Renal cortex interstitium (tissue), 15 donors: ENCODE data around the gene KRTAP5-7. TPM values are rescaled to one million over a fixed set of nuclear protein-coding genes. Genes with fewer than 3 reads are reported as not detected.
"Not testable (repeated sequence)": the region's sequence is repeated elsewhere in the genome, so short reads cannot be mapped to it uniquely, and the experiment has no call there.

Experiments used
- DNase-seq, 11 donors: peaks; one replicate each; pipeline ENCODE4 v3.0.0-alpha.2; 2013; ENCODE audit warnings: low read depth in 9 of 11, low spot score in 4 of 11; ENCODE audit errors: extremely low read depth in 1 of 11
- long read RNA-seq, 16 experiments: transcript quantifications; one replicate each; lab custom pipeline, GENCODE V29; 2026
- polyA plus RNA-seq, 3 donors: library from polyadenylated mRNA; unstranded; fragments of 120-200 nt; gene quantifications; one replicate each; pipeline ENCODE4 v1.2.1, GENCODE V29; 2013; ENCODE audit not compliant: insufficient read length in 3 of 3

The KRTAP5-7 gene, protein sequence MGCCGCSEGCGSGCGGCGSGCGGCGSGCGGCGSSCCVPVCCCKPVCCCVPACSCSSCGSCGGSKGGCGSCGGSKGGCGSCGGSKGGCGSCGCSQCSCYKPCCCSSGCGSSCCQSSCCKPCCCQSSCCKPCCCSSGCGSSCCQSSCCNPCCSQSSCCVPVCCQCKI
- under 1 TPM in 2 of 3 donors, not detected in 1; 0.07 to 0.32 TPM for polyA plus RNA-seq
- long read RNA-seq, donor 1 = 0 reads
- long read RNA-seq, donor 2 = 0 reads
- long read RNA-seq, donor 3 = 0 reads
- long read RNA-seq, donor 4 = 0 reads
- long read RNA-seq, donor 5 = 0 reads
- long read RNA-seq, donor 6 = 0 reads
- long read RNA-seq, donor 7 = 0 reads
- long read RNA-seq, donor 8, partial matches to known transcripts = 0 of 1 reads
- long read RNA-seq, donor 8, other reads (novel, unspliced or antisense) = 0 of 1 reads
- long read RNA-seq, donor 9 = 0 reads
- long read RNA-seq, donor 10 = 0 reads
- long read RNA-seq, donor 11 = 0 reads
- long read RNA-seq, donor 12 = 0 reads
- long read RNA-seq, donor 13 = 0 reads
- long read RNA-seq, donor 14 = 0 reads
- long read RNA-seq, donor 15 = 0 reads
- long read RNA-seq, donor 16, partial matches to known transcripts = 0 of 1 reads
- long read RNA-seq, donor 16, other reads (novel, unspliced or antisense) = 0 of 1 reads

DNA sequence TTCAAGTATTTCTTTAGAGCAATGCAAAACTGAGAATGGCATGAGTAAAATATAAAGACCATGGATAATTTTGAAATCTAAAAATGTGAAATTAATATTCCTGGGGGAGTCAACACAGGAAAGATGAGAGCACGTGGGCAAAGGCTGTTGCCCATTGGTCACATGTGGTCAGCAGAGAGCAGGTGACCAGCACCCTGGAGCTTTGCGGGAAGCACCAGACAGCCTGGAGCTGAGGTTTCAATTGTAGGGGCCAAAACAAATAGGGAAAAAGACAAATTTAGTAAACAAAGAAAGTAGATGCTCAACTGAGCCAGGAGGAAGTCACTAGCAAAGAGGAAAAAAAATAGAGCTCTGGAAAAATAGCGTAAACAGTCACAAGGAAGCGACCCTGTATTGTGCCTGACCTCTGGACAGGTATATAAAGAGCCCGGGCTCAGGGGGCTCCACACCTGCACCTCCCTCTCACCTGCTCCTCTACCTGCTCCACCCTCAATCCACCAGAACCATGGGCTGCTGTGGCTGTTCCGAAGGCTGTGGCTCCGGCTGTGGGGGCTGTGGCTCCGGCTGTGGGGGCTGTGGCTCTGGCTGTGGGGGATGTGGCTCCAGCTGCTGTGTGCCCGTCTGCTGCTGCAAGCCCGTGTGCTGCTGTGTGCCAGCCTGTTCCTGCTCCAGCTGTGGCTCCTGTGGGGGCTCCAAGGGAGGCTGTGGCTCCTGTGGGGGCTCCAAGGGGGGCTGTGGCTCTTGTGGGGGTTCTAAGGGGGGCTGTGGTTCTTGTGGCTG lies at the start of gene KRTAP5-7:
KRTAP5-7 (plus strand) TSS at position 472 of the 780 bp plus-strand sequence; CDS start at position 506, 34 bp downstream.
- DNase-seq = not testable (repeated sequence)

DNA sequence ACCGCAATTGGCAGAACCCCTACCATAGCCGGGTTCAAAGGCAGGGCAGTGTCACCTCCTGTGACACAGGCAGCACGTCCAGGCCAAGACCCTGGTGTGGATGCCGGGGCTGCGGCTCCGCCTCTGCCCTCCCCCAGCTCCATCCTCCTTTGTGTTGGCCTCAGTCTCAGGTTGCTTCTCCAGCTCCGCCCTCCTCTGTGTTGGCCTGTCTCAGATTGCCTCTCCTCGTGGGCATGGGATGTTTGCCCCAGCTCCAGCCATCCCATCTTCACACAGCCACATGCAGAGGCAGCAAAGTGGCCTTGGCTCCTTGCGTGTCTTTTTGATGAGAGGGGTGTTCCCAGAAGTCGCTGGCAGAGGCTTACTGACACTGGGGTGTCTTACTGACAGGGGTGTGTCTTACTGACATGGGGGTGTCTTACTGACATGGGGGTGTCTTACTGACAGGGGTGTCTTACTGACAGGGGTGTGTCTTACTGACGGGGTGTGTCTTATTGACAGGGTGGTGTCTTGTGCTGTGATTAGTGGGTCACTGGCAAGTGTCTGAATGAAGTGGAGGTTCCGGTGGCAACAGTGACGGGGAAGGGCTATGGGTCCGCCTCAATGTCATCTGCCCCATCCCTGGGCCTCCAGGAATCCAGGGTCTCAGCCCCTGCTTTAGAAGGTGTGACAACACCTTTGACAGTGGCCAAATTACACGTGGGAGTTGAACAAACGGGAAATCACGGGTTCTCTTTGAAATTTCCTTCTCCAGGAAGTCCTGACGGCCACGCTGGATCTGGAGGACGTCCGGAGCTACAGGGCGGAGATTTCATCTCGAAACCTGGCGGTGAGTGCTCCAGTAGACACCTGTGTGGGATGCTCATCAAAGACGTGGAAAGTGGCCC lies 49.2 kb upstream of the KRTAP5-7 start:
- DNase-seq = peak in 1 of 11 donors; percentile 2

DNA sequence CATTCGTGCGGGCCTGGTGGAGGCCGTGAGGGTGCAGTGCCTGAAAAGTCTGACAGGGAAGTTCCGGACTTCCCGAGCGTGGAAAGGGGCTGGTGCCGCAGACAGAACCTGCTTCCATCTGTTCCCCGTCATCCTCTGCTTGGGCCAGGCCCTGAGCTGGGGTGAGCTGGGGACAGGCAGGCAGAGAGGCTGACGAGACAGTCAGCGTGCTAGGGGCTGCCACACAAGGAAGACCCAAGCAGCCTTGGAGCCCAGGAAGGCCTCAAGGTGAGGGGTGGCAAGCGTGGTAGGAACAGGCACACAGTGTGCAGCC lies 48.6 kb upstream of the KRTAP5-7 start:
- DNase-seq = no peak

DNA sequence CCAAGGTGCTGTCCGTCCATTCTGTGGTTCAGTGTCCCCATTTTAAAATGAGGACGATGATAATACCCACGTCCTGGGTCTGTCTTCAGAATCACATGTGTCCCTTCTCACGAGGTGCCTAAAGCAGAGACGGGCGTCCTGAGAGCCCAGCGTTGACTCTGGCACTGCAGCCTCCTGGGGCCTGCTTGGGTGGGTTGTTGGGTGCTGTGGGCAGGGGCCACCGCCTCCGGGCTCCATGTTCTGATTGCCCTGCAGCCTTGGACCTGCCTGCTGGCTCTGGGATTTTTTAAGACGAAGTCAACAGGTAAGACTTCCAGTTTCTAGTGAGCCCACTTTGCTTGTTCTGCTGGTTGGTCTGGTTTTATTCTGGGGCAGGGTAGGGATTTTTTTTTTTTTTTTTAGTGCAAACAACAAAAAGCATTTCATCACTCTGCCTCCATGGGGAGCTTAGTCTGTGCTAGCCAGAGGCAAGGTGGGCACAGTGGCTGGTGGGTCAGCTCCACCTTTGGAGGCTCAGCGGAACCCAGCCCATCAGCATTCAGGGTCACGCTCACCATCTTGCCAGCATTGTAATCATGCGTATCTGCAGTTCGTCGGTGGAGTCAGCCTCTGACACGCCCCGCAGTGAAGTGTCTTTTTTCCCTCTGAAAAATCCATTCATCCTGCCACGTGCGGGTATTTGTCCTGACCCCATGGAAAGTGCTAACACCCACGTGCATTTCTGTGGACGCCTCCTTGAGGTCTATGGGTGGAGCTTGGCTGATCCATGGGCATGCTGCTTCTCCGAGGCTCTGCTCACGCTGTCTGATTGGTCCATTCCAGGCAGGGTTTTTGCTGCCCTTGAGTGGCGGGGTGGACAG lies 45.7 kb upstream of the KRTAP5-7 start:
- DNase-seq = no peak

DNA sequence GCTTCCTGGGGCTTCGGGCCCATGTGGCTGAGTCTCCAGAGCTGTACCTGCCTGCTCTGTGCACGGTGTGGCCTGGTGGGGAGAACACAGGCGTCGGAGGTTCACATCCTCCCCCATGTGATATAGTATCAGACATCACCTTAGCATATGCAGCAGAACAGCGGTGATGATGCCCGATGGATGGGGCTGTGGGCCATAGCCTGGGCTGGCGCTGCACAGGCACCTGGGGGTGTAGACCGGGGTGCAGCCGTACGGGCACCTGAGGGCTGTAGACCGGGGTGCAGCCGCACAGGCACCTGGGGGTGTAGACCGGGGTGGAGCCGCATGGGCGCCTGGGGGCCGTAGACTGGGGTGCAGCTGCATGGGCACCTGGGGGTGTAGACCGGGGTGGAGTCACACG lies 44.9 kb upstream of the KRTAP5-7 start:
- DNase-seq = no peak

DNA sequence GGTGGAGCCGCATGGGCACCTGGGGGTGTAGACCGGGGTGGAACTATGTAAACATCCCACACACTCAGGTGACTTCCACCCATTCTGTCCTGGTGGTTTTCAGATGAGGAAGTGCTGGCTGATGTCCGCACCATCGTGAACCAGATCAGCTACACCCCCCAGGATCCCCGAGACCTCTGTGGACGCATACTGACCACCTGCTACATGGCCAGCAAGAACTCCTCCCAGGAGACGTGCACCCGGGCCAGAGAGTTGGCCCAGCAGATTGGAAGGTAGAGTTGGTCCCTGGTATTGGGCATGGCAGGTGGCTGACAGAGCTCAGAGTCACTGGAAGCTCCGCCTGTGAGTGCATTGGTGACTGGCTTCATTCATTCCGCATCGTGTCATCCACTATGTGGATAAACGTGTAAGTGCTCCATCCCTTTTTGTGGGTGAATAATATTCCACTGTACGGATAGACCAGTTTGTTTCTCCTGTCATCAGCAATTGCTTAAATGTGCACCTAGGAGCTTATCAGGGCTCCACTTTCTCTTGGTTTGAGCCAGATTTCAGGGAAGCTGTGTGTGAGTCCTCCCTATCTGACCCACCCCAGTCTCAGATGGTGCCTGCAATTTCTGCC lies 44.2 kb upstream of the KRTAP5-7 start:
- no peak for DNase-seq

DNA sequence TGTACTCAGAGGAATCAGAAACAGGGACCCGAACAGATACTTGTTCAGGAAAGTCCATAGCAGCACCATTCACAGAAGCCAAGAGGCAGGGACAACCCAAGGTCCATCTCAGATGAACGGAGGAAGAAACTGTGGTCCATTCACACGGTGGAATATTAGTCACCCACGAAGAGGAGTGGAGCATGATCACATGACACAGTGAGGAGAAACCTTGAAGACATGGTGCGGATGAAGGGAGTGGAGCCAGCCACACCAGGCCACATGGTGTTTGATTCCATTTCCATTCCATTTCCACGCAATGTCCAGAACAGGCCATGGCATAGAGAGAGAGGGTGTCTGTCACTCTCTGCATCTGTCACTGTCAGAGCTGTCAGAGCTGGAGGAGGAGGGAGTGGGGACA lies 43.4 kb upstream of the KRTAP5-7 start:
- no peak for DNase-seq

DNA sequence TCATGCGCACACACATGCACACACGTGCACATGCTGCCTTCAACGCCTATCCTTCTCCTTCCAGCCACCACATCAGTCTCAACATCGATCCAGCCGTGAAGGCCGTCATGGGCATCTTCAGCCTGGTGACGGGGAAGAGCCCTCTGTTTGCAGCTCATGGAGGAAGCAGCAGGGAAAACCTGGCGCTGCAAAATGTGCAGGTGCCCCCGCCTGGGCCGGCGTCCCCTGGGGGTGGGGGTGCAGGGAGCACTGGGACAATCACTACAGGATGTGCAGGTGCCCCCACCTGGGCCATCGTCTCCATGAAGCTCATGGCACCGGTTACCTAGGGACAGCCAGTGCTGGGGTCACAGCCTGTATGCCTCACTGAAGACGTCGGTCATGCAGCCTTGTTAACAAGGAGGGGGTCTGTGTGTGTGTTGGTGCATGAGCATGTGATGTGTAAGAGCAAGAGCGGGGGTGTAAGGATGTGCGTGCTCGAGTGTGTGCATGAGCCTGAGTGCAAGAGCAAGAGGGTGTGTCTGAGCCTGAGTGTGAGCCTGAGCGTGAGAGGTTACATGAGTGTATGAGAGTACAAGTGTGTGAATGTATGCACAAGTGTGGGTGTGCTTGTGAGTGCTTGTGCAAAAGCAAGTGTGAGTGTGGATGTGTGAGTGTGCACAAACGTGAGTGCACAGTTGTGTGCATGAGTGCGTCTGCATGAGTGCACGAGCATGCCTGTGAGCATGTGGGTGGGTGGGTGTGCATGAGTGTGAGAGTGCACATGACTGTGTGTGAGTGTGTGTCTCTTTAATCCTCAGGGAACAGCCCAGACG lies 42.6 kb upstream of the KRTAP5-7 start:
- no peak for DNase-seq

DNA sequence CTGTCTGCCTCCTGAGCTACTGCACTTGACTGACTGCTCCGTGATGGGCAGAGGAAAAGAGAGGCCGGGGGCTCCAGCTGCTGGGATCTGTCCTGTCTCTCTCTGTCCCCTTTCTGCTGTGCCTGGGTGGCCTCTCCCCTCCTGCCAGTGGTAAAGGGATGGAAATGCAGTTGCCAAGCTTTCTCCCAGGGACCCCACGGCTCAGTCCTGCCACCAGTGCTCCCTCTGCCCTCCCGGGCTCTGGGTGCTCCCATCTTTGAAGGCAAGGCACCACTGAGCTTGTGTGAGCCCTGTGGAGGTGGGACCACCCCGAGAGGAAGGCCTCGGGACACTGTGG lies 42.0 kb upstream of the KRTAP5-7 start:
- no peak for DNase-seq

DNA sequence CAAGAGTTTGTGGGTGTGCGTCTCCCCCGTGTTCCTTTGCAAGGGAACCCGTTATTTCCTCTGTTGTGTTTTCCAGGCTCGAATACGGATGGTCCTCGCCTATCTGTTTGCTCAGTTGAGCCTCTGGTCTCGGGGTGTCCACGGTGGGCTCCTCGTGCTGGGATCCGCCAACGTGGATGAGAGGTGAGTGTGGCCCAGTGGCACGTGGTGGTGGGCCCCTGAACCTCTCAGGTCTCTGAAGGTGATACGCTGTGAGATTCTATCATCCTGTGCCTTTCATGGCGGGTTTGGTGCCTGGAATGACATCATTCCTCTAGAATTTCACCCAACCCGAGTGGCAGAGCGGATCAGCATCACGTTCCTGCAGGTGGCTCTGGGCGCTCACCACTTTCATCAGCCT lies 41.6 kb upstream of the KRTAP5-7 start:
- DNase-seq = no peak

DNA sequence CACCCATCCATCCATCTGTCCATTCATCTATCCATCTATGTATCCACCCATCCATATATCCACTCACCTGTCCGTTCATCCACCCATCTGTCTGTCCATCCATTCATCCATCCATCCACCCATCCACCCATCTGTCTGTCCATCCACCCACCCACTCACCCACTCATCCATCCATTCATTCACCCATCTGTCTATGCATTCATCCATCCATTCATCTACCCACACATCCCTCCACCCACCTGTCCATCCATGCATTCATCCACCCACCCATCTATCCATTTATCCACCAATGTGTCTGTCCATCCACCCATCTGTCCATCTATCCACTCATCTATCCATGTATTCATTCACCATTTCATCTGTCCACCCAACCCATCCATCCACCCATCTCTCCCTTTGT lies 40.7 kb upstream of the KRTAP5-7 start:
- DNase-seq = no peak

DNA sequence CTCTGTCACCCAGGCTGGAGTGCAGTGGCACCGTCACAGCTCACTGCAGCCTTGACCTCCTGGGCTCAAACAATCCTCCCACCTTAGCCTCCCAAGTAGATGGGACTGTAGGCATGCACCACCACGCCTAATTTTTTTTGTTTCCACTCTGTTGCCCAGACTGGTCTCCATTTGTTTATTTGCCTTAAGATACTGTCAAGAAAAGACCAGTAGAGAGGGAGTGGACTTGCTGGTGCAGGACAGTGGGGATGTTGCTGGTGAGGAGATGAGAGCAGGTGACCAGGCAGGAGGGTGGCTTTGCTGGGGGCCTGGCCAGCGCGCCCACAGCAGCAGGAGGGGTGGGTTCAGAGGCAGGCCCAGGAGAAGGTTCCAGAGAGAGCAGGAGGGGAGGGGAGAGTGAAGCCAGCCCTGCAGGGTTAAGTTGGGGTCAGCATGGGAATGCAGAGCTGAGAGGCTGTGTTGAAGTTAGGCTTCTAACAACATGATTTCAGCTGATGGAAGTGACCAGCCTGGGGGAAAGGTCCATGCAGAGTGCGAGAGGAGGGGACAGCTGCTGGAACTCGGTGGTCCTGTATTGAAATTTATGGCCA lies 38.3 kb upstream of the KRTAP5-7 start:
- peak in 1 of 11 donors; percentile 18 for DNase-seq

DNA sequence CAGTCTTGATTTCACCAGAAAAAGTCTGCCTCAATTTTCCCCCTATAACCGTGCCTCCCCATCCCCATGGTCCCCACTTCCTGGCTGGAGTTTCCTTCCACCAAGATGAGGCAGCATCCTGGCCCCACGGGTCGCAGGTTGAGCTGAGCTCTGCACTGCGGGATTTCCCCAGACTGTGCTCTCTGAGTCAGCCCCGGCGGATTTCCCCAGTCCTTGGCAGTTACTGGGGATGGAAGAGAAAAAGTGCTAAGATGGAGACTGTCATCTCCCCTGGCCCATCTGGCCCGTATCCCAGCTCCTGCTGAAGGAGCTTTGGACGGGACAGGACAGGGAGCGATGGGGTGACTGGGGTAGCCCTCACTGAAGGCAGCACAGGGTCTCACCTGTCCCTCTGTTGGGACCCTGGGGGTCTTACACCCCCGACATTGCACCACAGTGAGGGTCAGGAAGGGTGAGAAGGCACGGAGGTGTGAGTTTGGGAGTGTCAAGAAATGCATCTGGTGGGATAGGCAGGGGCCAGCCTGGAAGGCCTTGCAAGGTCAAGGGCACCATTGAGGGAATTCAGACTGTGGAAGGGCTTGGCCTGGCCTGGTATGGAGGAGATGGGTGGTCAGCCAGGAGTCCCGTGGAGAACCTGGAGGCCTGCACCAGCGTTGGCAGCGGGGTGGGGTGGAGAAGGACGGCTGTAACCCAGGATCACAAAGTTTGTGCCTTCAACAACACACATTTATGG lies 37.6 kb upstream of the KRTAP5-7 start:
- DNase-seq = no peak

DNA sequence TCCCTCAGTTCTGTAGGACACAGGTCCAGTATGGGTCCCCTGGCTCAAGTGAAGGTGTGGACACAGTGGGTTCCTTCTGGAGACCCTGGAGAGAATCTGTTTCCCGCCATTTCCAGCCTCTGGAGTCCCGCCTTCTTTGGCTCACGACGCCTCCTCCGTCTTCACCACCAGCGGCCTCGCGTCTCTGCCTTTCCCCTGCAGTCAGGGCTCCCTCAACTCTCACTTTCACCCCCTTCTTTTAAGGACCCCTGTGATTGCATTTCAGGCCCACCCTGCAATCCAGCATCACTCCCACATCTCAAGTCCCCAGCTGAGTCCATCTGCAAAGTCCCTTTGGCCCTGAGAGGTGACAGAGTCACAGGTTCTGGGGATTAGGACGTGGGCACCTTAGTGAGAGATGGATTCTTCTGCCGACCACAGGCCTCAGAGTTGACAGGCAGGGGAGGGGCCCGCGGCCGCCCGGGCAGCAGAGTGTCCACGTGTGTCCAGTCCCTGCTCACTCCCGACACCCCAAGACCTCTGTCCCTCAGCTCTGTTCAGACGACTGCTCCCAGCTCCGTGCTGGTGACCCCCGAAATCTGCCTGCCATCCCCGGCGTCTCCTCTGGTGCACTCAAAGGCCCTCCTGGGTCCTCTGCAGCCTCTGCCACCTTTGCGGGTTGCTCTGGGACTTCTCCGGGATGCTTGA lies 36.9 kb upstream of the KRTAP5-7 start:
- DNase-seq = no peak

DNA sequence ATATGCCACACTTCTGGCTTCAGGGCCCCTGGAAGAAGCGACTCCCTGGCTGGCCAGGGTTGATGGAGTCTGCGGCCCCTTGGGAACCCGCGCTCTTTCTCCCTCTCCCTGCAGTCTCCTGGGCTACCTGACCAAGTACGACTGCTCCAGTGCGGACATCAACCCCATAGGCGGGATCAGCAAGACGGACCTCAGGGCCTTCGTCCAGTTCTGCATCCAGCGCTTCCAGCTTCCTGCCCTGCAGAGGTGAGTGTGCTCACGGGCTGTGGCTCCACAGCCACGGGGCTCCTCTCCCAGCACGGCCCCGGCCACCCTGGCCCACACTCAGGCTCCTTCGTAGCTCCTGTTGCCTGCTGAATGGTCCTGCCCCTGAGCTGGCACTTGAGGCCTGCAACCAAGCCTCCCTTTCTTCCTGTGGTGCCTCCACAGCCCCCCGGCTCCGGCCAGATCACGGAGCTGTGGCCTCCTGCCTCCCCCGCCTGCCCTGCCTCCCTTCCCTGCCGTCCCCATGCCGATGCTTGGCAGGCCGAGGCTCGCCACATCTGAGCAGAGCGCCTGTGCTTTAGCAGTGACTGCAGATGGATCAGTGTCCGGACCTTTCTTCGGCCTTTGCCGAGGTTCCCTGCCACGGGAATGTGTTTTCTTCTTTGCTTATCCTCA lies 36.2 kb upstream of the KRTAP5-7 start:
- DNase-seq = no peak
